HG03175 (cell line): ENCODE results near the gene FCHSD2.

Experiments used
- ATAC-seq: cut with Tn5 transposase; IDR thresholded peaks from one replicate; pipeline ENCODE4 v1.9.1; 2021; ENCODE audit warnings: mild to moderate bottlenecking, moderate library complexity; ENCODE audit not compliant: unreplicated experiment

Gene FCHSD2

GRCh38 chr11:72975778-72976521 is 166.2 kb downstream of the FCHSD2 start:
- ATAC-seq, result no peak

DNA sequence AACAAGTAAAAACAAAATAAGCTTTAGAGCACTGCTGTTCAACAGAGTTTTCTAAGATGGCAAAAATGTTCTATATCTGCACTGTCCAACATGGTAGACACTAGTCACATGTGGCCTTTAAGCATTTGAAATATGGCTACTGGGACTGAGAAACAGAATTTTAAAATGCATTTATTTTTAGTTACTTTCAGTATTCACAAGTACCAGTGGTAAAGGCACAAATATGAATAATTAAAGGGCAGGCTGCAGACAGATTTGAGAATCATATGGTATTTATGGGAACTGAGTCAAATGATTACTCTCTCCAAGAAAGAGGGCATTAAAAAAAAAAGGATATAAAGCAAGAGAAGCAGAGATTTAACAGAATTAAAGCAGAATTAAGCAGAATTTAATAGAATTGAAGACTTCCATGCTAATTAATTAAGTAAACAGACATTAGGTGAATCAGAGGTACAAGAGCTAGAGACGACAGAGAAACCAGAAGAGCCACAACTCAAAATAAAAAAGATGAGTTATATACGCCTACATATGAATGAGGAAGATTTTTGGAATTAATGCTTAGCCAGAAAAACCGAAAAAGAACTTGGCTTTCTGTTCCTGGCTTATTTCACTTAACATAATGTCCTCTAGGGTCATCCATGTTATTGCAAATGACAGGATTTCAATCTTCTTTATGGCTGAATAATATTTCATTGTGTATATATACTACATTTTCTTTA is 167.5 kb downstream of the FCHSD2 start:
- ATAC-seq, result no peak

DNA sequence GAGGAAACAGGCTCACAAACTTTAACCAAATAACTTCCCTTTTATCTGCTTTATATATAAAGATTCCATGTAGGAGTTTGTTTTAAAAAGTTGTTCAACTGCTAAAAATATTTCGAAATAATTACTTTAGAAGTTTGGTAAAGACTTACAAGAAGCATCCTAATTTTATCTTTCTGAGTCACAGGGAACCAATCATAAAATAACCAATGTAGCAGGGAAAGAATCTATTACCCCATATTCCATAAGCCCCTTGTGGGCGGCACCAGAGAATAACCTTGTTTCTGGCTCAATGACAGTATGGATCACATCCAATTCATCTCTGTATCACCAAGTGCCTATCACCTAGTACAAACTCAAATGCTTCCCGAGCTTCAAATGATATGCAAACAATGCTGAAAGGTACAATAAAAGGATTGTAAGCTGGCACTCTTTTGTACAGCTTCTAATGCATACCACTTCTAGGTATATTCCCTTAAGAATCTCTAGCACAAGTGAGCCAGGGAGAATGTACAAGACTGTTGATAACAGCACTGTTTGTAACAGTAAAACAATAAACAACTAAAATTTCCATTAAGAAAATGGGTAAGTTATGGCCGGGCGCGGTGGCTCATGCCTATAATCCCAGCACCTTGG is 169.5 kb downstream of the FCHSD2 start:
- no peak for ATAC-seq

- no peak for ATAC-seq
Measured at GRCh38 chr11:72971192-72971967, 170.7 kb downstream of the FCHSD2 start.

GRCh38 chr11:72970557-72971118 is 171.5 kb downstream of the FCHSD2 start:
- no peak for ATAC-seq

DNA sequence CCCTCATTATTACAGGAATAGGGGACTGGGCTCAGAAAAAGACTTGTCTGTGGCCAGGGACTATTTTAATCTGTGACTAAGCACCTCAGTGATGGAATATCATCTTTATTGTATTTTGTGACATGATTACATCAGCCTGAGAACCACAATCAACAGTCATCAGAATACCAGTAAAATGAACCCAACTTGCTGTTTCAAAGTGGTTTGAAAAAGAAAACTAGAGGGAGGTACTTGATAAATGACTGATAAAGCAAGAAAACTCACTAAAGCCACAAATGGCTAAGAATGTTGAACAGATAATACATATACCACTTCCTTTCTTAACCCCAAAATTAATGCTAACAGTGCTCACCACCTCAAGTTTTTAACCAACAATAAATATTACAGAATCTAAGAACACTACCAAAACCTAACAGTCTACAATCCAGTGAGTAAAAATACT is 172.2 kb downstream of the FCHSD2 start:
- peak; percentile 65 for ATAC-seq

DNA sequence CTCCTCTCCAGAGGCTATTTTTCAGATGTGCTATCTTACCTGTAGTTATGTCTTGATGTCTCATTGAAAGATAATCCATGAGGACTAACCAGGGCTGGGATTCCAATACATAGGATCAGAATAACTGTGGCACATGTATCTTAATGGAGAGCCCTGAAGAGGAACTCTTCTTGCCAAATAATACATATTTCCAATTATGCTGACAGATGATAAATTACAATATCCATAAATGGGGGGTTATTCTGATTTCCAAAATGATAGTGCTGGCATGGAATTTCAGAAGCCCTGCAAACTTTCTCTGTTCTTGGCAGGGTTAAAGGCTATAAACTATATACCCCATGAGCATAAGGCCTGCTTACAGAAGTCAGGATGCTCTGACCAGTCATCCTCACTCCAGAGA is 173.7 kb downstream of the FCHSD2 start:
- no peak for ATAC-seq

DNA sequence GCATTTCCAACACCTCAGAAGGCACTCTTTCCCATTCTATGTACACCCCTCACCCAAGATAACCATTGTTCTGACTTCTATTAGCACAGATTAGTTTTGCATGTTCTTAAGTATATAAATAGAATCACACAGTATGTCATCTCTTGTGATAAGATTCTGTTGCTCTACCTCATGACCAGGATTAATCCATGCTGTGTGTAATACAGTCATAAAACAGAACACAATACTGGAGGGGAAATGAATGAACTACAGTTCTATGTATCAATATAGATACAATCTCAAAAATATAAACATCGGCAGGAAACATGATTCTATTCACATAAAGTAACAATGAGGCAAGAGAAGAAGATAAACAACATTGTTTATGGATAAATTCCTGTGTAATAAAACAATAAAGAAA is 176.4 kb downstream of the FCHSD2 start:
- no peak for ATAC-seq

DNA sequence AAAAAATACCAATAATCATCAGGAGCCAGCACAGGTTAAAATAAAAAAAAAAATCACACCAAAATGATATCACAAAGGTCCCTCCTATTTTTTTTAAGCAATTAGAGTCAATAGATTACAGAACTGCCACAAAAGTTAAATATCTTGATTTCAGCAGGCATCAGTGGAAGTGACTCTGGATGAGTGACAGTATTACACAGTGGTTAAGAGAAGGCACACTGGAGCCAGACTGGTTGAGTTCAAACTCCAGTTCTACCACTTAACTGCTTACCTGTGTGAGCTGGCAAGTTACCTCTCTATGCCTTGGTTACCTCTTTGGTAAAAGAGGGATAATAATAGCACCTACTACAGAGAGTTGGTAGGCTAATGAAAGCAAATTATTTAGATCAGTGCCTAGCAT is 179.4 kb downstream of the FCHSD2 start:
- no peak for ATAC-seq

GRCh38 chr11:72962084-72962483 is 180.0 kb downstream of the FCHSD2 start:
- no peak for ATAC-seq

- ATAC-seq, result no peak
Measured at GRCh38 chr11:72959998-72960731, 182.0 kb downstream of the FCHSD2 start.

DNA sequence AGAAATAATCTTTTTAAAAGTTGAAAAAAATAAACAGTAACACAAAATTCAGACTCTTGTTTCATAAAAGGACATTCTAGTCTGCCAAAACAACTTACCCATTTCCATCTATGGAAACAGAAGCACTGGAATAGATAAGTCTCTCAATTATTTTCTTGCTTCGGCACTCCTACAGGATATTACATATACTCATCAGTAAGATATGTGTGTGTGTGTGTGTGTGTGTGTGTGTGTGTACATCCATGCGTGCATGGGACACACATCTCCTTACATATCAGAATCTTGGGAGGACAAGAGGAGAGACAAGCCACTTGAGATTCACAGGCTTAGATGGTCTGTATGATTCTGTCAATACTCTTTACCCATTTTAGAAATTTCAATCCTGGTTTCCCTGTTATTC is 183.3 kb downstream of the FCHSD2 start:
- ATAC-seq, result no peak

DNA sequence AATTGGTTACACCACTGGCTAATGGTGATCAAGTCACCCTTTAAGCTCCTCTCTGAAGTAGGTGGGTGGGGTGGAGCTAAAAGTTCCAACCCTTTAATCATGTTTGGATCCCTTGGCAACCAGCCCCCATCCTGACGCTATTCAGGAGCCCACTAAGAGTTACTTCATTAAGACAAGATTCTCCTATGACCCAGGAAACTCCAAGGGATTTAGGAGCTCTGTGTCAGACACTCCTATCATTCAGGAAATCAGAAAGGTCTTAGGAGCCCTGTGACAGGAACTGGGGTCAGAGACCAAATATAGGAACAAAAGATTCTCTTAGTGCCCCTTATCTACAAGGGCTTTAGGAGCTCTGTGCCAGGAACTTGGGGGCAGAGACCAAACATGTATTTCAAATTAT is 186.7 kb downstream of the FCHSD2 start:
- ATAC-seq, result no peak

- no peak for ATAC-seq
Measured at GRCh38 chr11:72954860-72955259, 187.3 kb downstream of the FCHSD2 start.

- ATAC-seq, result no peak
Measured at GRCh38 chr11:72953637-72954036, 188.5 kb downstream of the FCHSD2 start.

DNA sequence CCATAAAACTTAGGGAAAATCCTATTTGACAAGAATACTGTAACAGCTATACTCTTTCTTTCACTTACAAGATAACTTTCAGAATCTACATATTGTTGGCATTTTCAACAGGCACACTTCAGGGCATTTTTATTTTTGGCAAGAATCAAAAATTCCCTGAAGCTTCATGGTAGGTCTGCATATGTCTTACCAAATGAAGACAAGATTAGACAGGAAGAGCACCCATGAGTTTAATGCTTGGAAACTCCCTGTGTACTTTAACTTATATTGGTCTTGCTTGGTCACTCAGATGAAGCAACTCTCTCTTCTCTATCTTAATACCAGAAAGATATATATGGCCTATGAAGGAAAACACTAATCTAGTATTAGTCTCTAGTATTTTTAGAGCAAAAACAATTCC is 190.2 kb downstream of the FCHSD2 start:
- ATAC-seq, result no peak

GRCh38 chr11:72951193-72951592 is 190.9 kb downstream of the FCHSD2 start:
- no peak for ATAC-seq

GRCh38 chr11:72950685-72951084 is 191.4 kb downstream of the FCHSD2 start:
- ATAC-seq, result no peak

- ATAC-seq, result no peak
Measured at GRCh38 chr11:72947229-72947628, 194.9 kb downstream of the FCHSD2 start.

GRCh38 chr11:72943664-72944063 is 198.5 kb downstream of the FCHSD2 start:
- ATAC-seq, result no peak
